Type B pancreatic cell (in vitro differentiated cells): ENCODE results near the gene OR2B6. TPM values are rescaled to one million over a fixed set of nuclear protein-coding genes. Genes with fewer than 3 reads are reported as not detected.
A peak's percentile ranks its signal among the peaks of the same experiment; 100 is the strongest.

Source experiments
- DNase-seq: peaks from one replicate; pipeline ENCODE4 v3.0.0; 2021; ENCODE audit warnings: mixed read lengths; ENCODE audit not compliant: unreplicated experiment; ENCODE audit errors: extremely low spot score
- H3K27ac Mint-ChIP-seq: 2 replicates; pipeline ENCODE4 v1.8.0; 2021; ENCODE audit warnings: mild to moderate bottlenecking, mixed read lengths
- H3K27me3 Mint-ChIP-seq: 2 replicates; pipeline ENCODE4 v1.8.0; 2021; ENCODE audit warnings: mixed read lengths
- H3K36me3 Mint-ChIP-seq: 2 replicates; pipeline ENCODE4 v1.8.0; 2021; ENCODE audit warnings: mixed read lengths
- H3K4me1 Mint-ChIP-seq: one replicate; pipeline ENCODE4 v1.8.0; 2021; ENCODE audit warnings: mixed read lengths; ENCODE audit not compliant: unreplicated experiment
- H3K4me3 Mint-ChIP-seq: 2 replicates; pipeline ENCODE4 v1.8.0; 2021; ENCODE audit warnings: mild to moderate bottlenecking, mixed read lengths
- H3K9me3 Mint-ChIP-seq: 2 replicates; pipeline ENCODE4 v1.8.0; 2021; ENCODE audit warnings: mixed read lengths
- total RNA-seq: library from RNA; stranded (reverse); gene quantifications from 2 replicates; pipeline ENCODE4 v1.2.1, GENCODE V29; 2021; ENCODE audit warnings: low replicate concordance
- TF ChIP-seq, protein P1 (sequence below): fragments of 200-600 bp; sonication (generic); conservative IDR thresholded peaks from 2 replicates; pipeline ENCODE4 v1.5.0; 2021; ENCODE audit warnings: antibody characterized with exemption, mild to moderate bottlenecking

The OR2B6 gene
- total RNA-seq, 1 donor from 2014 or later: not detected

DNA sequence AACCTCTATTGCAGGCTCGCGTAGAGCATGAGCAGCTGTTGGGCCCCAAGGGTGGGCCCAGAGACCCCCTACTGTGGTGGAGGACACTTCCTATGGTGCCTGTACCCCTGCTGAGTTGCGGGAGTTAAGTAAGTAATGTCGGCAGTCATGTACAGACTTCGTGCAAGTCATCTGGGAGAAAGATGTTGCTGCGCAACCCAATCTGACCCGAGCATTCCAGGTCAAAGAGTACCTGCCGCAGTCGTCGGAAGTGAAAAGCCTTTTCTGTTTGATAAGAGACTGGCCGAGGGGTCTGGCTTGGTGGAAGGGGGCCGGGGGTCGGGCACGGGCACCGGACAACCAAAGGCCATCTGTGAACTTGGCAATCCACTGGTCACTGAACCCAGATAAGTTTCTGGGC is 44.3 kb downstream of the OR2B6 start:
- Mint-ChIP-seq H3K27ac (no peak overlapping the region), H3K36me3 (no peaks in the 10 kb centered on the region), H3K27me3 (peaks cover 14% of the 10 kb centered on the region), H3K4me1 (peaks cover 18% of the 10 kb centered on the region), H3K9me3 (no peaks in the 10 kb centered on the region), H3K4me3 (no peak overlapping the region)
- TF ChIP-seq, protein P1, sequence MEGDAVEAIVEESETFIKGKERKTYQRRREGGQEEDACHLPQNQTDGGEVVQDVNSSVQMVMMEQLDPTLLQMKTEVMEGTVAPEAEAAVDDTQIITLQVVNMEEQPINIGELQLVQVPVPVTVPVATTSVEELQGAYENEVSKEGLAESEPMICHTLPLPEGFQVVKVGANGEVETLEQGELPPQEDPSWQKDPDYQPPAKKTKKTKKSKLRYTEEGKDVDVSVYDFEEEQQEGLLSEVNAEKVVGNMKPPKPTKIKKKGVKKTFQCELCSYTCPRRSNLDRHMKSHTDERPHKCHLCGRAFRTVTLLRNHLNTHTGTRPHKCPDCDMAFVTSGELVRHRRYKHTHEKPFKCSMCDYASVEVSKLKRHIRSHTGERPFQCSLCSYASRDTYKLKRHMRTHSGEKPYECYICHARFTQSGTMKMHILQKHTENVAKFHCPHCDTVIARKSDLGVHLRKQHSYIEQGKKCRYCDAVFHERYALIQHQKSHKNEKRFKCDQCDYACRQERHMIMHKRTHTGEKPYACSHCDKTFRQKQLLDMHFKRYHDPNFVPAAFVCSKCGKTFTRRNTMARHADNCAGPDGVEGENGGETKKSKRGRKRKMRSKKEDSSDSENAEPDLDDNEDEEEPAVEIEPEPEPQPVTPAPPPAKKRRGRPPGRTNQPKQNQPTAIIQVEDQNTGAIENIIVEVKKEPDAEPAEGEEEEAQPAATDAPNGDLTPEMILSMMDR: no peak
- no peak for DNase-seq

DNA sequence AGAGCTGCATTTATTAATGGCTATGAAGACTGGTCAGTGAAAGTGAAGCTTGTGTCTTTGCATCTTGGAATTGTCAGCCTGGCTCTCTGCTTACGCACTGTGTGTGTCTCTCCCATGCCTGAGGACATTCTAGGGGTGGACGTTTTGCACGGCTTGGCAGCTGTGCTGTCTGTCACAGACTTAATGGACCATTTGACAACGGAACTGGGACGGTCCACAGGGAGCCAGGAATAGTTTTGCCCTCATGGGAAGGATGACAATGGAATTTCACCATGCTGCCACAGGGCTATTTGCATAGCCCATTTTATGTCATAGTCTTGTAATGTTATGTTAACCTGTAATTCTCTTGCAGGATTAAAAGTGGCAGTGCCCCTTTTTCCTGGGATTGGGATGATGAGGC is 44.7 kb downstream of the OR2B6 start:
- Mint-ChIP-seq H3K27me3 (peaks cover 11% of the 10 kb centered on the region), H3K4me1 (peaks cover 18% of the 10 kb centered on the region), H3K36me3 (no peaks in the 10 kb centered on the region), H3K27ac (no peak overlapping the region), H3K9me3 (no peaks in the 10 kb centered on the region), H3K4me3 (no peak overlapping the region)
- TF ChIP-seq, protein P1: no peak
- no peak for DNase-seq

DNA sequence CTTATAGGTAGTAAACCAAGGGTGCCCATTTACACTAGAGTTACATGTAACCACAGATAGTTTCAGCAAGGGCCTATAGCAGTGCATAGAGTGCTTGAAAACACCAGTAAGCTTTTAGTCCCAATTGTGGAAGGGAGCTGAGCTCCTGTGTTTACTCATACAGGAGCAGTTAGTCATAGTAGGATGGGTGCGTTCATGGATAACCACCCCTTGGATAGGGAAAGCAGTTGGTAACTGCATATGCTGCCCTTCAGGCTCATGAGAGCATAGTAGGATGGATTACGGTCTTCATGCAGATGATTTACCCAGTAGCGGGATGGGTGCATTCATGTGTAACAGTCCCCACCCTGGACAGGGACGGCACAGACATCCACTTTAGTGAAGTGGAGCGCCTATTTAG is 45.1 kb downstream of the OR2B6 start:
- H3K9me3 Mint-ChIP-seq: no peaks in the 10 kb centered on the region
- peaks cover 18% of the 10 kb centered on the region for H3K4me1 Mint-ChIP-seq
- no peaks in the 10 kb centered on the region for H3K36me3 Mint-ChIP-seq
- no peak overlapping the region for H3K27ac Mint-ChIP-seq
- TF ChIP-seq, protein P1: no peak
- peaks cover 11% of the 10 kb centered on the region for H3K27me3 Mint-ChIP-seq
- DNase-seq: no peak
- no peak overlapping the region for H3K4me3 Mint-ChIP-seq

DNA sequence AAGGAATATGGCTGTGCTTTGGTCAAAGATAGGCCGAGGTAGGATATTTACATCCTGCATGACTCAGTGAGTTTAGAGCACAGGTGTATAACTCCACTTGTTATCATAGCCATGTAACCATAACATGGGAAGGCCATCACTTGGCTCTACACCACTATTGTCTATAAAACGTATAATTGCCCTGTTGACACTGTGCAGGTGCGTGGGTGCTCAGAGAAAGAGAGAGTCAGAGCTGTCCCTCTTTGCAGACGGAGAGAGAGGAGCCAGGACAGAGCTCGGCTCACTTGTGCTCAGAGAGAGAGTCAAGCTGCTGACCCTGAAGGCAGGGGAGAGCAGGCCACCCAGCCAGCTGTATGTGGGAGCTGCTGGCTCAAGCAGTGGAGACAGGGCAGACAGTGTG is 46.0 kb downstream of the OR2B6 start:
- DNase-seq: no peak
- Mint-ChIP-seq H3K9me3 (no peaks in the 10 kb centered on the region), H3K27ac (no peak overlapping the region), H3K27me3 (peaks cover 8% of the 10 kb centered on the region), H3K4me1 (peaks cover 18% of the 10 kb centered on the region), H3K4me3 (no peak overlapping the region), H3K36me3 (no peaks in the 10 kb centered on the region)
- TF ChIP-seq, protein P1: no peak

DNA sequence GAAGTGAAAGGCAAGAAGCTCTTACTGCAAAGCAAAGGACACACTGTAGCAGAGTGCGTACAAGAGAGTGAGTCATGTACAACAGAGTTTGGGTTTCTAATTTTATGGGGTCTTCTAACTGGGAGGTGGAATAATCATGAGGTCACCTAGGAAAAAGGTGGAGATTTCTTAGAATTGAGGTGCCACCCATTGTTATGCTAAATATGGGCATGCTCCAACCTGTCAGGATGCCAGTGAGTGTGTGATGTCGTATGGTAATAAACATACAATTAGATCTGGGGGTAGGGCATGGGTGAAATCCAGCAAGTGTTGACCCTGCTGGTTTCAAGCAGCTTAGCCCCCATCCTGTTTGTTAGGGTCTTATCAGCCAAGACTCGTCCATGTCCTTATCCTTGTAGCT is 46.6 kb downstream of the OR2B6 start:
- Mint-ChIP-seq H3K9me3 (no peaks in the 10 kb centered on the region), H3K4me1 (peaks cover 18% of the 10 kb centered on the region), H3K36me3 (no peaks in the 10 kb centered on the region), H3K27me3 (peaks cover 7% of the 10 kb centered on the region), H3K27ac (peak overlapping the region; percentile 27), H3K4me3 (no peak overlapping the region)
- TF ChIP-seq, protein P1: no peak
- DNase-seq: no peak
